ENCODE data around the gene SDK1.

The SDK1 gene

GRCh38 chr7:3393862-3394261 is 92.8 kb downstream of the SDK1 start:
- H3K27ac ChIP-seq: no peak overlapping the region
- H3K27me3 ChIP-seq: no peaks in the 10 kb centered on the region
- no peaks in the 10 kb centered on the region for H3K36me3 ChIP-seq
- no peaks in the 10 kb centered on the region for H3K9me3 ChIP-seq
- no peak overlapping the region for H3K4me3 ChIP-seq (ENCODE audit: low read depth in 1 of 2, low read length in 1 of 2)
- no peak for TF ChIP-seq CTCF (IDR thresholded peaks at IDR 0.05)
- H3K4me1 ChIP-seq (ENCODE audit: control insufficient read depth in 1 of 2, insufficient read depth in 1 of 2, low read depth in 1 of 2, low read length in 1 of 2): no peaks in the 10 kb centered on the region

- no peaks in the 10 kb centered on the region for H3K27me3 ChIP-seq
- H3K4me3 ChIP-seq (ENCODE audit: low read depth in 1 of 2, low read length in 1 of 2): no peak overlapping the region
- no peaks in the 10 kb centered on the region for H3K9me3 ChIP-seq
- H3K27ac ChIP-seq: no peak overlapping the region
- no peaks in the 10 kb centered on the region for H3K36me3 ChIP-seq
- no peaks in the 10 kb centered on the region for H3K4me1 ChIP-seq (ENCODE audit: control insufficient read depth in 1 of 2, insufficient read depth in 1 of 2, low read depth in 1 of 2, low read length in 1 of 2)
- TF ChIP-seq CTCF (IDR thresholded peaks at IDR 0.05): no peak
Observed at GRCh38 chr7:3397324-3397723, 96.3 kb downstream of the SDK1 start.

GRCh38 chr7:3399858-3400257 is 98.8 kb downstream of the SDK1 start:
- no peaks in the 10 kb centered on the region for H3K4me1 ChIP-seq (ENCODE audit: control insufficient read depth in 1 of 2, insufficient read depth in 1 of 2, low read depth in 1 of 2, low read length in 1 of 2)
- no peaks in the 10 kb centered on the region for H3K27me3 ChIP-seq
- no peak overlapping the region for H3K27ac ChIP-seq
- no peaks in the 10 kb centered on the region for H3K9me3 ChIP-seq
- H3K4me3 ChIP-seq (ENCODE audit: low read depth in 1 of 2, low read length in 1 of 2): no peak overlapping the region
- no peaks in the 10 kb centered on the region for H3K36me3 ChIP-seq
- no peak for TF ChIP-seq CTCF (IDR thresholded peaks at IDR 0.05)

DNA sequence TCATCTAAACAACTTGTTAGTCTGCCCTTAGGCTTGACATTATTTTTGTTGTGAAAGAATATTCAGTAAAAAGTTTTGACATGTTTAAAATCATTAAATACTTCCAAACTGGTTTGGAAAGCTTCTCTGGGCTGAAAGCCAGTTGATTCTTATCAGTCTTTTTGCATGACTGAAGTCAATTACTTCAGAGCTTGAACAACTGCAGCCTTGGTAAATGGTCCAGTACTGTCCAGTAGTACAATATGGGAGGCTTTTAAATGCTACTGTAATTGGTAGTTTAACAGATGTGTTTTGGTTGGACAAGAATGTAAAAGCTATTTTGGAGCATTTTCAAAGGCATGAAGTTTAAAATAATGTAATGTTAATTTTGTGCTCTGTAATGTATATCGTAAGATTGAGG is 103.4 kb downstream of the SDK1 start:
- TF ChIP-seq CTCF (IDR thresholded peaks at IDR 0.05): no peak
- H3K27ac ChIP-seq: no peak overlapping the region
- H3K4me3 ChIP-seq (ENCODE audit: low read depth in 1 of 2, low read length in 1 of 2): no peak overlapping the region
- no peaks in the 10 kb centered on the region for H3K27me3 ChIP-seq
- H3K36me3 ChIP-seq: no peaks in the 10 kb centered on the region
- no peaks in the 10 kb centered on the region for H3K9me3 ChIP-seq
- H3K4me1 ChIP-seq (ENCODE audit: control insufficient read depth in 1 of 2, insufficient read depth in 1 of 2, low read depth in 1 of 2, low read length in 1 of 2): no peaks in the 10 kb centered on the region

- no peaks in the 10 kb centered on the region for H3K9me3 ChIP-seq
- TF ChIP-seq CTCF (IDR thresholded peaks at IDR 0.05): no peak
- no peak overlapping the region for H3K4me3 ChIP-seq (ENCODE audit: low read depth in 1 of 2, low read length in 1 of 2)
Observed at GRCh38 chr7:3408814-3409595, 108.0 kb downstream of the SDK1 start.

More at GRCh38 chr7:3408814-3409595, 108.0 kb downstream of the SDK1 start:
- no peaks in the 10 kb centered on the region for H3K36me3 ChIP-seq
- H3K27ac ChIP-seq: no peak overlapping the region
- H3K4me1 ChIP-seq (ENCODE audit: control insufficient read depth in 1 of 2, insufficient read depth in 1 of 2, low read depth in 1 of 2, low read length in 1 of 2): peaks cover 6 to 16% of the 10 kb centered on the region in 2 experiments
- no peaks in the 10 kb centered on the region for H3K27me3 ChIP-seq
